D721Med (cell line): ENCODE data around the gene NBAS.

Experiments used
- DNase-seq: peaks from one replicate; pipeline ENCODE4 v3.0.0; 2011; ENCODE audit warnings: low spot score; ENCODE audit not compliant: insufficient read length
- FAIRE-seq: peaks from 2 replicates; lab custom pipeline; 2011; peaks lifted over from hg19 to GRCh38; lab: Jason Lieb, UNC
- TF ChIP-seq, protein P1 (sequence below): IDR thresholded peaks from 2 replicates; pipeline ENCODE4 v1.5.1; 2012; ENCODE audit warnings: mild to moderate bottlenecking, control low read depth; ENCODE audit not compliant: insufficient read depth; ENCODE audit errors: missing control alignments

Gene NBAS

DNA sequence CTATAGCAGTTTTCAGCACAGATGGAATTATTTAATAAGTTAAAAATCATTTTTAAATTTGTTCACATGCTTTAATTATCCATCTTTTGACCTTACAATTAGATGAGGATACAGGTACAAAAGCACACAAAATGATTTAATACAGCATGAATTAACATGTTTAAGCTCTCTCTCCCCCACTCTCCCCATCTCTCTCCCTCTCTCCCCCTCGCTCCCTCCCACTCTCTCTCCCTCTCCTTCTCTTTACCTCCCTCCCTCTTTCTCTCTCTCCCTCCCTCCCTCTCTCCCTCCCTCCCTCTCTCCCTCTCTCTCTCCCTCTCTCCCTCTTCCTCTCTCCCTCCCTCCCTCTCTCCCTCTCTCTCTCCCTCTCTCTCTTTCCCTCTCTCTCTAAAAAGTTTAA, 7.6 kb downstream of the NBAS start:
- TF ChIP-seq, protein P1, sequence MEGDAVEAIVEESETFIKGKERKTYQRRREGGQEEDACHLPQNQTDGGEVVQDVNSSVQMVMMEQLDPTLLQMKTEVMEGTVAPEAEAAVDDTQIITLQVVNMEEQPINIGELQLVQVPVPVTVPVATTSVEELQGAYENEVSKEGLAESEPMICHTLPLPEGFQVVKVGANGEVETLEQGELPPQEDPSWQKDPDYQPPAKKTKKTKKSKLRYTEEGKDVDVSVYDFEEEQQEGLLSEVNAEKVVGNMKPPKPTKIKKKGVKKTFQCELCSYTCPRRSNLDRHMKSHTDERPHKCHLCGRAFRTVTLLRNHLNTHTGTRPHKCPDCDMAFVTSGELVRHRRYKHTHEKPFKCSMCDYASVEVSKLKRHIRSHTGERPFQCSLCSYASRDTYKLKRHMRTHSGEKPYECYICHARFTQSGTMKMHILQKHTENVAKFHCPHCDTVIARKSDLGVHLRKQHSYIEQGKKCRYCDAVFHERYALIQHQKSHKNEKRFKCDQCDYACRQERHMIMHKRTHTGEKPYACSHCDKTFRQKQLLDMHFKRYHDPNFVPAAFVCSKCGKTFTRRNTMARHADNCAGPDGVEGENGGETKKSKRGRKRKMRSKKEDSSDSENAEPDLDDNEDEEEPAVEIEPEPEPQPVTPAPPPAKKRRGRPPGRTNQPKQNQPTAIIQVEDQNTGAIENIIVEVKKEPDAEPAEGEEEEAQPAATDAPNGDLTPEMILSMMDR, result no peak
- DNase-seq (no peak), FAIRE-seq (no peak)

- FAIRE-seq, result no peak
- TF ChIP-seq, protein P1, result no peak
- no peak for DNase-seq
These were observed 12.2 kb downstream of the NBAS start for GRCh38 chr2:15548974-15549373.

GRCh38 chr2:15547115-15547876, 13.8 kb downstream of the NBAS start:
- no peak for DNase-seq
- FAIRE-seq, result no peak
- TF ChIP-seq, protein P1, result no peak

DNA sequence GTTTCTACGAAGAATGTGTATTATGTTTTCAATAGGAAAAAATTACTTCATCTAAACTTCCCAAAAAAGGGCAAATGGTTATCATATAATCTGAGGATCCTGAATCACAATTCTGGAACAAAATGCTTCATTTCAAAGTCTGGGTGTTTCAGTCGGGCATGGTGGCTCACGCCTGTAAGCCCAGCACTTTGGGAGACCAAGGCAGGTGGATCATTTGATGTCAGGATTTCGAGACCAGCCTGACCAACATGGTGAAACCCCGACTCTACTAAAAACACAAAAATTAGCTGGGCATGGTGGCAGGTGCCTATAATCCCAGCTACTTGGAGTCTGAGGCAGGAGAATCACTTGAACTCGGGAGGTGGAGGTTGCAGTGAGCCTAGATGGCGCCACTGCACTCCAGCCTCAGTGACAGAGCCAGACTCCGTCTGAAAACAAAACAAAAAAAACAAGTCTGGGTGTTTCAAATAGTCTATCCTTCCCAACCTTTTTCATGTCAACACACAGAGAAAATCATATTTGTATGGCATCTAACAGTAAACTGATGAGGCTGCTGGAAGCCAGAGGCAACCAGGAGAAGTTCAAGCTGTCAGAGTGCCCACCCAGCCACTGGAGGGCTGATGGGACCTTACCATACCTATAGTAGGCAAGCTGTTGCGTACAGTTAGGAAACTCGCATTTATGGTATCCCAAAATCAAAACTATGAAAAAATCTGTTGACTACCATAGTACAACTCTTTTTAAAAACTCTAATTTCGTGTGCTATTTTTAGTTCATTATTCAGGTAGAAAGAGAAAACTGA, 14.6 kb downstream of the NBAS start:
- TF ChIP-seq, protein P1, result peak; percentile 21
- FAIRE-seq, result no peak
- no peak for DNase-seq

DNA sequence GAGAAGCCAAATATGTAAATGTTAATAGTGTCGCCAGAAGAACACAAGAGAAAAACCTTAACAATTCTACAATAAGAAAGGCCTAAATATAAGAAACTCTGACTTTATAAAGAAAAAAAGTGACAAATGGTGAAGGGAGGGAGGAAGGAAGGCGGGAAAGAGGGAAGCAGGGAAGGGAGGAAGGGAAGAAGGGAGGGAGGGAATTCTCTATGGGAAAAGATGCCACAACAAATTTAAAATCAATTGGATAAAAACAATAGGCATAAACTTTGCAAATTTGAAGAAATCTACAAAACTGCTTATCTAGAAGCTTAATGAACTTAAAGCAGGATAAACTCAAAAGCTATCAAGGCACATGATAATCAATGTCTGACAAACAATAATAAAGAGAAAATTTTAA, 16.9 kb downstream of the NBAS start:
- FAIRE-seq (no peak), DNase-seq (no peak)
- TF ChIP-seq, protein P1, result no peak

GRCh38 chr2:15543541-15543940, 17.6 kb downstream of the NBAS start:
- no peak for DNase-seq

More at GRCh38 chr2:15543541-15543940, 17.6 kb downstream of the NBAS start:
- FAIRE-seq, result no peak
- TF ChIP-seq, protein P1, result no peak
